Activated T-helper 1 cell treated with anti-CD3 and anti-CD28 coated beads, Interleukin-2, amount 50 U/mL, for 16 hours (primary cell): Measurements from ENCODE around the gene UTP25.
"Not testable (repeated sequence)": the region's sequence is repeated elsewhere in the genome, so short reads cannot be mapped to it uniquely, and the experiment has no call there.

ENCODE experiments used
- DNase-seq, 2 donors: peaks; one replicate each; pipeline ENCODE4 v3.0.0-alpha.2; 2020; ENCODE audit warnings: low read depth in 1 of 2, low spot score in 1 of 2

The UTP25 gene

DNA sequence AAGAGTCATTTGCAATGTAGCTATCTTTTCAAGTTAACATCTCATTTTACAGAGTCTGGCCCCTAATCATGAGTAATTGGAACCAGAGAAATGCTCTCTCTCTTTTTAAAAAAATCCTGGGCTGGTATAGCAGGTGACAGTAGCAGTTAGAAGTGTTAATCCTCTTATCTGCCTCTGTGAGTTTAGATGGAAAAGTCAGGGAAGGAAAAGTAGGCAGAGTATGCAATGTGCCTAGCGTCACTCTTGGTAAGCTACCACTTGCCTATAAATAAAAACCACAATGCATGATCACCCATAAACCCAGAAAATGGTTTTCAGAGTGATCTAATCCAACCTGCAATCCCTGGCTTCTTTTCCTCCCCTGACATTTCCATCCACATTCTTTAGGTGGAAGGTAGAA lies 43.2 kb downstream of the UTP25 start:
- DNase-seq: no peak

DNA sequence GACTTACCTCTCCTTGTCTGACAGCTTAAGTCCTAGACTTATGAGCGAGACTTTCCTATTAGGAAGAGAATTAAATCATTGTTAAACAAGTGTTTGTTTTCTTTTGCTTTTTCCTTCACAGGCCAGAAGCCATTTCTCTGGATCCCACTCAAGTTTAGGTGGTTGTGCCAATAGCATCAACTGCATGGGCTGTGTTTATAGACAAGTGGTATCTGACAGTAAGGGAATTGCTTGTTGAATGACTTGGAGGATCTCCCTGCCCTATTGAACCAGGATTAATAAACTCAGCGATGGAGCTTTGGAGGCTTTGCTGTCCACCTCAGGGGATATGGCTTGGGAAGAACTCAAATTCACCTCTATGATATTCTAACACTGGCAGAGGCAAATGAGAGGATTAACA lies 43.7 kb downstream of the UTP25 start:
- no peak for DNase-seq

DNA sequence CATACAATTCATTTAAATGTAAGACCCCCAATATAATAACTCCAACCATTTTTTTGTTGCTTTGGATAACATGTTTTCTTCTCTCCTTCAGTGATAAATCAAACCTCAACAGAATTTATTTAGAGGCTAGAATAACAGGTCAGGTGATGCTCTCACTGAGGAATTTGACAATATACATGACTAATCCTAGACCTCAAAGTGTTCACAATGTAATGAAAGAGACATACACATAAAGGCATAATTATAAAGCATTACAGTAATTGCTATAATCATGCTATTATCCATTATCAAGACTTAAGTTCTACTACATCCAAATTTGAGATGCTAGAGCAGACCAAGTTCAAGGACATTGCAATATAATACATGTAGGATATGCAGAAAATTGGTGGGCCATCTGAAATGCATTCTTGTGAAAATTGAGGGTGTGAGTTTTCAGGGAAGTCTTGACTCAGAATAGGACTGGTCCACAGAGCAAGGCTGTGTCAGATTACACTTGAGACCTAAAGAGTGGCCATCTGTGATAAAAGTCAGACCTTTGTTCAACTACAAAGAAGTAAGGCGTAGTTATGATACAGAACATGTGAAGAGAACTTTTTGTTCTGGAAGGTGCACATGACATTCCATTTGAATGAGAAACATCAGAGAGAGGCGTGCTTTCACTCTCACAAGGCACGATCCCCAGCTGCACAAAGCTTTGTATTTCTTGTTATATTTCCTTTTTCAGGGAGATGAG lies 45.5 kb downstream of the UTP25 start:
- DNase-seq: no peak

DNA sequence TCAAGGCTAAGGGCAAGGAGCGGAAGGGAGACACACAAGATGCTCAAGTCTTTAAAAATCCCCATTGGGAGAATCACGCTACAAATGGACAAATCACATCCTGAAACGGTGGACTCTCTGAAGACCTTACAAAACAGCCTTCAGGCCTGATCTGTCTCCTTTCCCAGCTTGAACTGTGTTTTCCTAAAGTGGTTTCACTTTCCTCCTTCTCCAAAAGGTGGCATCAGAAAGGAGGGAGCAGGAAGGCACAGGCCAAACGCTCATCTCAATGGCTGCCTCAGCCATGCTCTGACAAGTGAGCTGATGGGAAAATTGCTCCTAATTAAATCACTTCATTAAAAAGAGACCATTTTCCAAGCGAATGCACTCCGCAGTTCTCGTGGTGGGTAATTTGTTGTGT lies 47.7 kb downstream of the UTP25 start:
- DNase-seq: no peak

DNA sequence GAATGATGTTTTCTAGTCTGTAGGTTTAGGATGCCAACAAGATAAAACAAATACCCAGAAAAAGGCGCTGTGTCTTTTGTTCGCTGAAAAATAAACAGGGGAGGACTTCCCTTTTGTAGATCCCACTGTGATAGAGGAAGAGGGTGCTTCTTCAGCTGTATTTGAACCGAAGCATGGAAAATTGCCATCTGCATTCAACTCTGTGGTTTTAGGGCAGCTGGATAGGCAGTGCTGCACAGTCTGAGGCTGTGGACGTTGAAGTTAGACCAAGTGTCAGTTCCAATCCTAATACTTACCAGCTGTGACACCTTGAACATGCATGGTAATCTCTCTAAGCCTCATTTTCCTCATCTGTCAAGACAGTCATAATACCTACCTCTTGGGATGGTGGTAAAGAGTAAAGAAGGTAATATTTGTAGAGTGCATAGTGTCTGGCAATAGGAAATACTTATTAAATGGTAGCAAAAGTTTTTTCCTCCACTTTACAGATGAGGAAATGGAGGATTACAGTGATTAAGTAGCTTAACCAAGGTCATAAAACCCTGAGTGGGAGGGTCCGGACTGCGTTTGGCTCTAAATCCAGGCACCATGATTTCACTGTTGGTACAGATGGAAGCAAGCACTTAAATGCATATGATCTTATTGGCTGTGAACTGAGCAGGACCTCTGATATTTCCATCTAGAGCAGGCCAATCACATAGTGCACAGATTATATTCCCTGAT lies 48.5 kb downstream of the UTP25 start:
- no peak for DNase-seq

DNA sequence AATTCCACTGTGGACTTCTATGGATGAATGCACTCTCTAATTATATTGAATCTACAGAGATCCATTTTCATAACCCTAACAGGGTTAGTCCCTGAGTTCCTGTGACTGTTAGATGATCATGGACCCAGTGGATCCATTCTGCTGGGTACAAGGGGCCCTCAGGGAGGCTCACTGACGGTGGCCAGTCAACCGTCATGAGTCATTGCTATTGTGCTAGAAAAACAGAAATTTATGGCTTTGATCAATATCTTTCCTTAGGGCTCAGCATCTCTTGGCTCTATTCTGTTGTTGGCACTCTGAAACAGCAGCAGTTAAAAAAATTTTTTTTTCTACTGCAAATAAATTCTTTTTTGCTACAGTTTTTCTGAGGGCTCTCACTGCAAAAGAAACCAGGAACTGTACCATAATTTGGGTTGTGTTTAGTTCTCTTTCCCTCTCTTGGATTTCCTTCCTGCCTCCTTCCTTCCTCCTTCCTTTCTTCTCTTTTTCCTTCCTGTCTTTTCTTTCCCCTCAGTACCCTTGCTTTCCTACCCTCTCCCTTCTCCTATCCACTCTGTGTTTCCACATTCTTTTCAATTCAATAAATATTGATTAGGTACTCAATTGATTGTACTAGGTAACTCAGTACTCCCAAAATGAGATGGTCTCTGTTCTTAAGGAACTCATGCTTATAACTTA lies 49.5 kb downstream of the UTP25 start:
- no peak for DNase-seq

DNA sequence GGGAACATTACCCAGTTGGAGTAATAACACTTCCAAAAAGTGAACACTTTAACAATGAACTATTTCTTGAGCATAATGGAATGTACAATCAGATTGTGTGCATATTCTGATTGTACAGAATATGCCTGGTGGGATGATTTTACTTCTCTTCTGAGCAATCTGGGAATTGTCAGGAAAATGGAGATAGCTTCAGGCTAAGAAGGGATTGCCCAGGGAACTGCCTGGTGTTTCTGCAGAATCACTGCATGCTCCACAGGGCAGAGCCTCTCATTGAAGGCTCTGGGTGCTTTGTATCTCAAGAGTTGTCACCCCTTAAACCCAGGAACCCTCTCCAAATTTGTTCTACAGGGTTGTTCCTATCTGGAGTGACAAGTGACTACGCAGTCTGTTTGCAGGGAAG lies 51.2 kb downstream of the UTP25 start:
- DNase-seq: no peak

DNA sequence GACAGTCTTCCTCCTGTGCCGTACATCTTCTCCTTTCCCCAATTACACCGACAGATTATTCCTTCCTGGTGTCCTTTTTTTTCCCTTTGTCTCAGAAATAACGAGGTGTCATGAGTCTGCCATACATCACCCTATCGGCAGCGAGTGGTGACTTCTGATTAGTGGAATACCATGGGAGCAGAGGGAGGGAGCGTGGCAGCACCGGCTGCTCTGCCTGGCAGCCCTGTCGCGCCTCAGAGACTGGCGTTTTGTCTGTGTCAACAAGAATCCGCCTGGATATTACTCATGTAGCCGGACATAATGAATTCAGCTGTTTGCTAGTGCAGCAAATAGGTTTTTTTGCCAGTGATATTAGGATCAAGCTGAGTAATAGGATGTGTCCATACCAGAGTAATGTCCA lies 51.8 kb downstream of the UTP25 start:
- no peak for DNase-seq

DNA sequence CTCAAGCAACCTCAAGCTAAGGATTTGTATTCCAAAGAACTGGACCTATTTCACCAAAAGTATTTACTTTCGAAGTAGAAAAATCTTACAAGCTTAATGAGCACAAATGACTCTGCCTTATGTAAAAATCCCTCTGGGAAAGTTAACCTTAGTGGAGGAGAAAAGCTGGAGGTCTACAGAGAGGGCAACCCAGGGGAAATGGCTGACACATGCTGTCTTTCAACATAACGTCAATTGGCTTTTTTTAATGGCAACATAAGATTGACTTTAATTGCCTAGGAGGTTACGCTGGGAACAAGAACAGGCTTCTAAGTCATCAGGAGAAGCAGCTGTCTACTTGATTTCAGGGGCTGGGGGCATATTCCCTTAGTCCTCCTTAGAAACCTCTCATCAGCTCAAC lies 52.3 kb downstream of the UTP25 start:
- DNase-seq: no peak

DNA sequence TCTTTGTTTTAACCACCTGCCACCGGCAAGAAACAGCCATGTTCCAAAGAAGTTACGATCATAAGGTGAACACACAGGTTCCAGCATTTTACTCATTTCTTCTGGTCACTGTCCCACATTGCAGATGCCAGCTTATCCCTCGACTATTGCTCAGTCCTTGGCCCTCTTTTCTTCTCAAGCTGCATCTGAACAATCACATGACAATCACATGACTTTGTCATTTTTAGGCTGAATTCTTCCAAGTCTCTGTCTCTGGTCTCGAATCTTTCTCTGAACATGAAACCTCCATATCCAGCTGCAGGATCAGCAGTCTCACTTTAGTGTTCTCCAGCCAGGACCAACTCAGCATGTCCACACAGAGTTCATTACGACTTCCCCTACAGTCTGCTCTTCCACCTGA lies 53.8 kb downstream of the UTP25 start:
- no peak for DNase-seq

DNA sequence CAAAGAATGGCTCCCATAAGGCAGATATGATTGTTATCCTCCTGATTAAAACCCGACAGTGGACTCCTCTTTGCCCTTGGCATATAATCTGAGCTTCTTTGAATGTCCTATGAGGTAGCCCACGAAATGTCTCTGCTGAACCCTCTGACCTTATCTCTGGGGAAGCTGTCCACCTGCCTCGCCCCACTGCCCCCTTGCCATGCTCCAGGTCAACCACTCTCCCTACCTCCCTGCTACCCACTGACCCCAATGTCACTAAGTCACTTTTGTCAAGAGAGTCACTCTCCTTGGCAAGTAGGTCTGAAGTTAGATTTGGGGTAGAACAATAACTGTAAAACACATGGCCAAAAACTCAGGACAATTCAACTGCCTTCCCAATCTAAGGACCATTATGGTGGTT lies 54.5 kb downstream of the UTP25 start:
- DNase-seq: no peak

DNA sequence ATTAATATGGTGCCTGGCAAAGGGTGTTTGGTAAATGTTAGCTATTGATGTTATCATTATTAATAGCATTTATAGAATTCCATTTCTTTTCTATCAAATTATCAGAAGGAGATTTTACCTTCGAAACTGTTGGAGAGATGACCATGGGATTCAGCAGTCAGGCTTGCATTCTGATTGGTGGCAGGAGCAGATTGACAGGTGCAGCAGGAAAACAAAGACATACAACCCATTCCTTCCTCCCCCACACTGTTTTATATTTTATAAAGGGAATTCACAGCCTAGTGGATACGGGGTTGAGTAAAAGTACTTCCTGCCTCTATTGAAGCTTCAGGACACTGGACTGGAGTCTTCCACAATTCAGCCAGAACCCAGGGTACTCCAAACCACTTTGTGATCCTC lies 55.2 kb downstream of the UTP25 start:
- DNase-seq: no peak

DNA sequence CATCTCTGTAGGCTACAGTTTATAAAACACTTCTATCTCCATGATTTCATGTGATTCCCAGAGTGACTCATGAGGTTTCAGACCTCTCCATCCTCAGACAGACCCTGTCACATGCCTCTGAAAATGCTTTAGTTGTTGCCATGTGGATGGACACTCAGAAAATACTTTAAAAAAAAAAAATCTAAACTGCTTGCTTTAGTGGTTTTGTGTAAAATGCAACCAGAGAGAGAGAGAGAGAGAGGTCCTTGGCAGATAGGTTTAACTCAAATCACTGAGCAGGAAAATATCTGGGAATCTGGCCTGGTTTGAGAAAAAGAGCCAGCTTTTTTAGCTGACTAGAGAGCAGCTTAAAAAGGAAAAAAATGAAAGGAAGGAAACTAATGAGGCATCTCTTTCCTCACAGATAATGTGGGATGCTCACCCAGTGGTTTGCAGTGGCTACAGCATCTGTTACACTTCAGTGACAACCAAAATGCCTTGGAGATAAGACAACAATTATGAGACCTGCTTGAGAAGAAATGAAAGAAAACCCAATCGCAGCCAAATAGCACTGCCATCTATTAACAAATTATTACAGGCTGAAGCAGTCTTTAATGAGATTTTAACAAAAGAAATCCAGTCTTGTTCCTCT lies 55.7 kb downstream of the UTP25 start:
- DNase-seq: no peak

DNA sequence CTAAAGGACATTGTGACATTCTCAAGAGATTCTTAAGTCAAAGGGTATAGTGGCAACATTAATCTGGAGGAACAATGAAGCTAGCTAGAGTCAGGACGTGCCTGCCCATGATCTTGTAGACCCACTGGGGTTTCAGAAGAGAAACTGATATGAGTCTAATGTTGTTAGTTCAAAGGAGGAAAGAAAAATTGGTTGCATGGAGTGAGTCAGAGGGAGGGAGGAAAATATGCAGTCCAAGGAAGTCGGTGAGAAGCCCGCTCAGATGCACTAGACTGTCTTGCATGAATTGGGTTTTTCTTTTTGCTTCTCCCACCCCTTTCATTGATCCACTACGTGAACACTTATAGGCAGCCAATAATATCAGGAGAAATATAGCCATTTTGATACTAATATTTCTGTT lies 56.5 kb downstream of the UTP25 start:
- no peak for DNase-seq

DNA sequence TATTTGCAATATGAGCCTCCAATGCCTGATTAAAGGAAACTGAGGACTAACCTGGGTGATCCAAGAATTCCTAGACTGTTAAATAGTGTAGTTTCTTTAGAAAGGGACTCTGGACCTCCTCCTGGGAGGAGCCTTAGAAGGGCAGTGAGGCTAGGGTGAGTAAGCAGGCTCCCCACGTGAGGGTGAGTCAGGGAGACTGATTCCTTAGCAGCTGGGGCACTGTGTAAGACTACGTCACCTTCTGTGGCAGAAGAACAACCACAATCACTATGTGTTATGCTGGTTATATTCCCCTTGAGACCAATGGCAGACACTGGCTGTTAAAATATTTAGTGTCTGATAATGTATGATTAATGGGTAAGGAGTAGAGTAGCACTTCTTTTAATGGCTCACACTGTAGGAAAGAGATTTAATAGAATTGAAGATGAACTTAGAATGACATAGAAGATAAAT lies 56.9 kb downstream of the UTP25 start:
- no peak for DNase-seq

DNA sequence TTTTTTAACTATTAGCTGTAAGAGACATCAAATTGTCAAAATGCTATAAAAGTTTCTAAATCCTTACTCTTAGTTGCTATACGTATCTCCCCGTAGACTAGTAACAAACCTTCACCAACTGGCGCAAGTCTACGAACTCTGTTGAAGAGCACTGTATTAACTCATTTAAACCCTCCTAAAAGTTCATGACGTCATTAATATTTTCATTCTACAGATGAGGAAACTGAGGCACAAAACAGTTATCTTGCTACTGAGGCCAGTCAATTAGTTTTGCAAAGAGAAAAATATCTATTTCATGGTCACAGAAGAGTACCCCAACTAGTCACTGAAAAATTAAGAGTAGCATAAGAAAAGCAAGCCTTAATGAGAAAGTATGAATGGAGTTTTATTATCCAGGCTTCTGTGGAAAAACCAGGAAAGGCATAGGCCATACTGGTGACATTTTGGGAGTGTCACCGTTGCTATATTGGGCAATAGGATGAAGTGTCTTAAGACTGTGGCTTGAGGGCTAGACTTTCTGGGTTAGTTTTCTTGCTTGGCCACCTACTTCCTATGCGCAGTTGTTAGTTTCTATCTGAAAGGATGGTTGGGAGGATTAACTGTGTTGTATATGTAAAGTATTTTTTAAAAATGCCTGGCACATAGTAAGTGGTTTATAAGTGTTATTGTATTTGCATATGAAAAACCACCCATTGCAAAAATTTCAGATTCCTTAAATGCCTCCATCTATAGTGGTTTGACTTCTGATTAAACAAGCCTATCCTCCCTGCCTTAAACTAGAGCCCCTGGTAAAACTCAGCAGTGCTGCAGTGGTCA lies 57.8 kb downstream of the UTP25 start:
- DNase-seq: no peak

DNA sequence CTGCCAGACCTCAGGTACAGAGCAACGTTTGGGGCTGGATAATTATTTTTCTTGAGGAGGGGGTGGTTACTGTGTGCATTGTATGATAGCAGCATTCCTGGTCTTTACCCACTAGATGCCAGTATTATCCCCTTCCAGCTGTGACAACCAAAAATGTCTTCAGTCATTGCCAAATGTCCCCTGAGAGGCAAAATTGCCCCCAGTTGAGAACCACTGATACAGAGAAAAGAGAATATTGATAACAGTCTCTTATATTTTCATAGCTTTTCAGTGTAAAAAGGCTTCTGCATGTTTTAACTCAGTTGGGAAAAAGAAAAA lies 58.4 kb downstream of the UTP25 start:
- DNase-seq: no peak

DNA sequence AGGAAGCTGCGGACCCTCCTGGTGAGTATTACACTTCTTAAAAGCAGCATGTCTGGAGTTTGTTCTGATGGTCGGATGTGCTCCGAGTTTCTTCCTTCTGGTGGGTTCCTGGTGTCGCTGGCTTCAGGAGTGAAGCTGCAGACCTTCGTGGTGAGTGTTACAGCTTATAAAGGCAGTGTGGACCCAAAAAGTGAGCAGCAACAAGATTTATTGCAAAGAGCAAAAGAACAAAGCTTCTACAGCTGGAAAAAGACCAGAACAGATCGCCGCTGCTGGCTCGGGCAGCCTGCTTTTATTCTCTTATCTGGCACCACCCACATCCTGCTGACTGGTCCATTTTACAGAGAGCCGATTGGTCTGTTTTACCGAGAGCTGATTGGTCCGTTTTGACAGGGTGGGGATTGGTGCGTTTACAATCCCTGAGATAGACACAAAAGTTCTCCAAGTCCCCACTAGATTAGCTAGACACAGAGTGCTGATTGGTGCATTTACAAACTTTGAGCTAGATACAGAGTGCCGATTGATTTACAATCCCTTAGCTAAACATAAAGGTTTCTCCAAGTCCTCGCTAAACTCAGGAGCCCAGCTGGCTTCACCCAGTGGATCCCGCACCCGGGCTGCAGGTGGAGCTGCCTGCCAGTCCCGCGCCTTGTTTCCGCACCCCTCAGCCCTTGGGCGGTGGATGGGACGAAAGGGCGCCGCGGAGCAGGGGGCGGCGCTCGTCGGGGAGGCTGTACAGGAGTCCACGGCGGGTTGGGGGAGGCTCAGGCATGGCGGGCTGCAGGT lies 60.7 kb downstream of the UTP25 start:
- not testable (repeated sequence) for DNase-seq

DNA sequence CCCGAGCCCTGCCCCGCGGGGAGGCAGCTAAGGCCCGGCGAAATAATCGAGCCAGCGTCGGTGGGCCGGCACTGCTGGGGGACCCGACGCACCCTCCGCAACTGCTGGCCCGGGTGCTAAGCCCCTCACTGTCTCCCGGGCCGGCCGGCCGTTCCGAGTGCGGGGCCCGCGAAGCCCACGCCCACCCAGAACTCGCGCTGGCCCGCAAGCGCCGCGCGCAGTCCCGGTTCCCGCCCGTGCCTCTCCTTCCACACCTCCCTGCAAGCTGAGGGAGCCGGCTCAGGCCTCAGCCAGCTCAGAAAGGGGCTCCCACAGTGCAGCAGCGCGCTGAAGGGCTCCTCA lies 61.3 kb downstream of the UTP25 start:
- no peak for DNase-seq

DNA sequence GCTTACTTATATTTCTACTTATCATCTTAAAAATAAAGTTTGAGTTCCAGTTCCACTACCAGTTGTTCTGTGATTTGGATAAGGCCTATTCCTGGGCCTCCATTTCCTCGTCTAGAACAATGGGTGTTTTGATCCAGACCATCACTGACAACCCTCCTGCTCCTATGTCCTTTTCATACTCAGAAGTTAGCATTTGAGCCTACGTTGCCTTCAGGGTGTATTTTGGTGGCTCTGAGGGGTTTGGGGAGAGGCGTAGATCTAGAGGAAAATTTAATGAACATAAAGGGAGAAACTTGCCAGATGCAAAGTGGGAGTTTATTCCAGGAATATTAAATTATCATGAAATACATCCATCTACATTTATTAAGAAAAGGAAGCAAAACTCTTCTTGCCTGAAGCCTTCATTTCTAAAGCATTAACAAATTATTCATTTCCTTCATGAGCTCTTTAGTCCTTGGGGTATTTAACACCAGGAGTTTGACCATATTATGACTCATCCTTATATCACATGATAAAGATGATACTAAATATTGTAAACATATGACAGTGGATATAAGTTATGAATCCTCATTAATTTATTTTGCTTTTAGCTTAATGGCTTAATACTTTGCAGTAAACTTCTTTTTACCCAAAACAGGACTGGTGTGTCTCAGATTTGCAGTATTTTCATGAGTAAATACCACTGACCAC lies 63.0 kb downstream of the UTP25 start:
- no peak for DNase-seq
